NT2/D1 (cell line): ENCODE data around the gene FIBCD1.

Experiments
- YY1 ChIP-seq: IDR thresholded peaks from 2 replicates; pipeline ENCODE4 v1.6.1; 2011; ENCODE audit not compliant: insufficient read length, insufficient read depth
- ZNF274 ChIP-seq: IDR thresholded peaks from 2 replicates; pipeline ENCODE4 v1.6.1; 2011; ENCODE audit warnings: mild to moderate bottlenecking, low read depth, low read length

DNA sequence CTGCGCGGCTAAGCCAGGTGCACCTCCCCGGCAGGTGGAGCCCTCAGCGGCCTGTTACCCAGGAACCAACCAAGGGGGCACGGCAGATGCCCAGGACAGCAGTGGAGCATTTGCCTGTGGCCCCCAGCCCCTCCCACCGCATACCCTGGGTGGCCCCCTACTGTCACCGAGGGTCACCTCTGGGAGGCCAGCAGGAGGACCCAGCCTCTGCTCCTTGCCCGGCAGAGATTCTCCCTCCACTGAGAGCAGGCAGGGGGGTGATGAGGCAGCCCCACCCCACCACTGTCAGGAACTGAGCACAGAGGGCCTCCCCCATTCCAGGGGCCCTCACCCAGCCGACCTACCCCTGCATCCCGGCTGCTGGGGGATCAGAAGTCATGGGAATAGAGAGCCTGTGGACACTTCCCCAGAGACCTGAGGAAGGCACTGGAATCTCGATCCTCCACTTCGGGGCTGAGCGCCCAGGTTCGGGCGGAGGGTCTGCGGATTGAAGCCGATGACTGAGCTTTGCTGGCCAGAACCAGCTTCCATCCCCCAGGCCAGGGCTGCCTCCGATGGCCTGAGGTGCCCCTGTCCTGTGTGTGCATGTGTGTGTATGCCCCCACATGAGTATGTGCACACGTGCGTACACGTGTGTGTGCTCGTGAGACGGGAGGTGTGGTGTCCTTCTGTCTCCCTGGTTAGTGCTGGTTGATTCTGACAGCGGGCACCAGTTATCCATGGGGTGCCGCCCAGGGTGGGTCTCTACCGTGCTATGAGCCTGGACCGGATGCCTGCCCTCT is 42.6 kb downstream of the FIBCD1 start, which contains the start of gene QRFP:
- TF ChIP-seq ZNF274 (no peak), YY1 (no peak)
